Neural progenitor cell (in vitro differentiated cells): ENCODE measurements around the gene PAH.

Source experiments
- EZH2 ChIP-seq: fragments of 200-600 bp; sonication (generic); IDR thresholded peaks from 2 replicates; pipeline ENCODE4 v1.6.1; 2017; ENCODE audit warnings: antibody characterized with exemption, mild to moderate bottlenecking, moderate library complexity
- EZH2phosphoT487 ChIP-seq: fragments of 200-600 bp; sonication (generic); IDR thresholded peaks from 2 replicates; pipeline ENCODE4 v1.6.1; 2017; ENCODE audit warnings: antibody characterized with exemption
- TF ChIP-seq, protein P1 (sequence below): fragments of 200-600 bp; sonication (generic); IDR thresholded peaks from 2 replicates; pipeline ENCODE4 v1.5.1; 2017; ENCODE audit warnings: antibody characterized with exemption, mild to moderate bottlenecking

DNA sequence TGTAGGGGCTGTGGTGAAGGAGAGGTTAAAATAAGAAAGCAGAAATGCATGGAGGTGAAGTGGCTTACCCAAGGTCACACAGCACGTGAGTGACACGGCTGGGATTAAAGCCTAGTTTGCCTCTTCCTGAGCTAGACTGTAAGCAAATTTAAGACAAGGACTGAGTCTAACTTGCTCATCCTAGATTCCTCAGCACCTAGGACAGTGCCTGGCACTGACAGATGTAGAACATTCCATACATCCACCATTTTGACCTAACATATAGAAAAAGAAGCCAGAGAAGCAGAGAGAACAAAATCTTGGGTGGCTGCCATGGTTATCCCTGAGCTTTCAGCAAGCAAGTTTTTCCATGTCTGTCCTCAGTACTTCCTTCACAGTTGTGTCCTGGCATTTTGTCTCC is 110.5 kb downstream of the PAH start:
- TF ChIP-seq, protein P1, sequence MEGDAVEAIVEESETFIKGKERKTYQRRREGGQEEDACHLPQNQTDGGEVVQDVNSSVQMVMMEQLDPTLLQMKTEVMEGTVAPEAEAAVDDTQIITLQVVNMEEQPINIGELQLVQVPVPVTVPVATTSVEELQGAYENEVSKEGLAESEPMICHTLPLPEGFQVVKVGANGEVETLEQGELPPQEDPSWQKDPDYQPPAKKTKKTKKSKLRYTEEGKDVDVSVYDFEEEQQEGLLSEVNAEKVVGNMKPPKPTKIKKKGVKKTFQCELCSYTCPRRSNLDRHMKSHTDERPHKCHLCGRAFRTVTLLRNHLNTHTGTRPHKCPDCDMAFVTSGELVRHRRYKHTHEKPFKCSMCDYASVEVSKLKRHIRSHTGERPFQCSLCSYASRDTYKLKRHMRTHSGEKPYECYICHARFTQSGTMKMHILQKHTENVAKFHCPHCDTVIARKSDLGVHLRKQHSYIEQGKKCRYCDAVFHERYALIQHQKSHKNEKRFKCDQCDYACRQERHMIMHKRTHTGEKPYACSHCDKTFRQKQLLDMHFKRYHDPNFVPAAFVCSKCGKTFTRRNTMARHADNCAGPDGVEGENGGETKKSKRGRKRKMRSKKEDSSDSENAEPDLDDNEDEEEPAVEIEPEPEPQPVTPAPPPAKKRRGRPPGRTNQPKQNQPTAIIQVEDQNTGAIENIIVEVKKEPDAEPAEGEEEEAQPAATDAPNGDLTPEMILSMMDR: no peak
- no peak for TF ChIP-seq EZH2phosphoT487
- TF ChIP-seq EZH2: no peak
